Stomach (tissue), 9 donors: Measurements from ENCODE around the gene CDC16. TPM values are rescaled to one million over a fixed set of nuclear protein-coding genes. Genes with fewer than 3 reads are reported as not detected.

Experiments
- DNase-seq, 2 donors: peaks; one replicate each; pipeline versions ENCODE4 v3.0.0 to v3.0.0-alpha.2; 2013 to 2019
- H3K27ac ChIP-seq, 5 donors: fragments of 200-600 bp in 4 of 5; sonication (generic) in 4 of 5; one replicate each; pipeline ENCODE4 v1.5.1; 2013 to 2019; ENCODE audit warnings: mild to moderate bottlenecking in 1 of 5, moderate library complexity in 1 of 5
- H3K27me3 ChIP-seq, 3 donors: fragments of 200-600 bp; sonication (generic); one replicate each; pipeline ENCODE4 v1.5.1; 2017 to 2019; ENCODE audit warnings: mixed run types in 1 of 3
- H3K36me3 ChIP-seq, 4 donors: fragments of 200-600 bp; sonication (generic); 1 replicate in 3 of 4; 2 replicates in 1 of 4; pipeline ENCODE4 v1.5.1; 2016 to 2019
- H3K4me1 ChIP-seq, 4 donors: fragments of 200-600 bp; sonication (generic); one replicate each; pipeline ENCODE4 v1.5.1; 2016 to 2019
- H3K4me3 ChIP-seq, 4 donors: fragments of 200-600 bp; sonication (generic) in 3 of 4; one replicate each; pipeline ENCODE4 v1.5.1; 2016 to 2019; ENCODE audit warnings: mild to moderate bottlenecking in 1 of 4
- H3K9me3 ChIP-seq, 4 donors: fragments of 200-600 bp; sonication (generic); one replicate each; pipeline ENCODE4 v1.5.1; 2016 to 2019
- EP300 ChIP-seq: sonication (generic); formaldehyde crosslinking; IDR thresholded peaks from one replicate; pipeline ENCODE4 v1.6.1; 2017; ENCODE audit warnings: antibody characterized with exemption
- POLR2A ChIP-seq, 4 donors: fragments of 450-650 bp; IDR thresholded peaks; one replicate each; pipeline ENCODE4 v1.6.1; 2016; ENCODE audit warnings: antibody characterized with exemption in 4 of 4, control low read depth in 2 of 4, mild to moderate bottlenecking in 1 of 4, moderate library complexity in 1 of 4
- POLR2AphosphoS5 ChIP-seq, 3 donors: sonication (generic); formaldehyde crosslinking; IDR thresholded peaks; one replicate each; pipeline ENCODE4 v1.6.1; 2016; ENCODE audit warnings: antibody characterized with exemption in 3 of 3
- WGBS, 5 donors: extraction: QIAGEN DNeasy Blood & Tissue Kit in 3 of 5; methylation state at CpG; one replicate each; pipeline versions ENCODE4 v1.1.5 to v1.1.7; 2013 to 2018; 5-methylcytosine and 5-hydroxymethylcytosine counted together
- intact Hi-C: fragments of 100-400 bp; cut with DNase I; formaldehyde crosslinking; loops from one replicate; pipeline ENCODE4 v1.15.1; 2023; ENCODE audit warnings: low total_unique reads
- polyA plus RNA-seq, 3 donors: library from polyadenylated mRNA; stranded (reverse); fragments of 200-250 nt; gene quantifications; one replicate each; pipeline ENCODE4 v1.2.3, GENCODE V29; 2013
- total RNA-seq, 5 donors: library from RNA; depleted of rRNA; stranded (reverse); fragments of >200 nt; gene quantifications; one replicate each; pipeline versions ENCODE4 v1.1.0 to v1.2.3, GENCODE V29; 2014 to 2016
- TF ChIP-seq, protein P1 (sequence below), 7 experiments: fragments of 450-650 bp in 4 of 7; fragments of 200-600 bp in 3 of 7; sonication (generic) in 3 of 7; IDR thresholded peaks; one replicate each; pipeline ENCODE4 v1.5.1; 2016 to 2019; ENCODE audit warnings: antibody characterized with exemption in 7 of 7, control low read depth in 2 of 7, mild to moderate bottlenecking in 1 of 7
- donor health status: healthy with polysubstance abuse.
- donor health status: Bipolar disorder and iron deficiency.
- donor health status: healthy.

The CDC16 gene
- total and polyA plus RNA-seq, 8 donors, result 49.3 to 98.5 (median 67.0) TPM

- no peak overlapping the region for H3K27ac ChIP-seq
- DNase-seq, result no peak
- H3K4me1 ChIP-seq, result no peaks in the 10 kb centered on the region
- no peaks in the 10 kb centered on the region for H3K9me3 ChIP-seq
- H3K36me3 ChIP-seq, result peaks cover 78 to 98% (median 94%) of the 10 kb centered on the region in 4 donors
- WGBS, 5 donors, result 95 to 100% (median 95%) methylated on average over 5 of the region's 5 CpGs
- H3K4me3 ChIP-seq, result no peak overlapping the region
- TF ChIP-seq POLR2A (IDR thresholded peaks at IDR 0.05) (no peak), POLR2AphosphoS5 (IDR thresholded peaks at IDR 0.05) (no peak), EP300 (no peak)
- TF ChIP-seq, protein P1, sequence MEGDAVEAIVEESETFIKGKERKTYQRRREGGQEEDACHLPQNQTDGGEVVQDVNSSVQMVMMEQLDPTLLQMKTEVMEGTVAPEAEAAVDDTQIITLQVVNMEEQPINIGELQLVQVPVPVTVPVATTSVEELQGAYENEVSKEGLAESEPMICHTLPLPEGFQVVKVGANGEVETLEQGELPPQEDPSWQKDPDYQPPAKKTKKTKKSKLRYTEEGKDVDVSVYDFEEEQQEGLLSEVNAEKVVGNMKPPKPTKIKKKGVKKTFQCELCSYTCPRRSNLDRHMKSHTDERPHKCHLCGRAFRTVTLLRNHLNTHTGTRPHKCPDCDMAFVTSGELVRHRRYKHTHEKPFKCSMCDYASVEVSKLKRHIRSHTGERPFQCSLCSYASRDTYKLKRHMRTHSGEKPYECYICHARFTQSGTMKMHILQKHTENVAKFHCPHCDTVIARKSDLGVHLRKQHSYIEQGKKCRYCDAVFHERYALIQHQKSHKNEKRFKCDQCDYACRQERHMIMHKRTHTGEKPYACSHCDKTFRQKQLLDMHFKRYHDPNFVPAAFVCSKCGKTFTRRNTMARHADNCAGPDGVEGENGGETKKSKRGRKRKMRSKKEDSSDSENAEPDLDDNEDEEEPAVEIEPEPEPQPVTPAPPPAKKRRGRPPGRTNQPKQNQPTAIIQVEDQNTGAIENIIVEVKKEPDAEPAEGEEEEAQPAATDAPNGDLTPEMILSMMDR (IDR thresholded peaks at IDR 0.05), result no peak
- intact Hi-C loops, result no loop called here
- no peaks in the 10 kb centered on the region for H3K27me3 ChIP-seq
Measured at GRCh38 chr13:114266241-114266640, 31.5 kb downstream of the CDC16 start.

DNA sequence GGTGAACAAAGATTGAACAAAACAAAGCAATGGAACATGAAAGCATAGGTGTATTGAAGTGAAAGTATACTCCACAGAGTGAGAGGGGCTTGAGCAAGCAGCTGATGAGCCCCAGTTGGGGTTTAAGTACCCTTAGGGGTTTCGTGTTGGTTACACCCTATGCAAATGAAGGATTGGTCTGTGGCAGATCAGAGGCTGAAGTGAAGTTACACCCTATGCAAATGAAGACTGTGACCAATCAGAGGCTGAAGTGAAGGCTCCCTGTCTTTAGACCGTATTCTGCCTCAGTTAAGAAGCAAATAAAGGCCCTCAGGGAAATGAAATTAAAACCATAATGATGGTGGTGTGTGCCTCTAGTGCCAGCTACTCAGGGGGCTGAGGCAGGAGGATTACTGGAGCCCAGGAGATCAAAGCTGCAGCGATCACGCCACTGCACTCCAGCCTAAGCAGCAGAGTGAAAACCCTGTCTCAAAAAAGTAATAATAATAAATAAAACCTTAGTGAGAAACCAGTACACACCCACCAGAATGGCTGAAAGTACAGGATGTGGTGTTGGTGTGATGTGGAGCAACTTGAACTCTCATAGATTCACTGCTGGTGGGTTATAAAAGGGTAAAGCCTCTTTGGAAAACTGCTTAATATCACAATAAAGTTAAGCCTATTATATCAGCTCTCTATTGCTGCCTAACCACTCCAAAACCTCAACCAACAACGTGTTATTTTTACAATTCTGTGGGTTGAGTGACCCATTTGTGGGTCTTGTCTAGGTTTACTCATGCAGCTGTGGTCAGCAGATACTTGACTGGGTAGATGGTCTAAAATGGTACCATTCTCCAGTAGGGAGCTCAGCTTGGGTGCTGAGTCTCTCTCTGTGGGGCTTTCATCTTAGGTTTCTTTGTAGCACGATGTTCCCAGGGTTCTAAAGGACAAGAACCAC is 33.9 kb downstream of the CDC16 start:
- no peak for TF ChIP-seq EP300
- no peak for TF ChIP-seq POLR2A (IDR thresholded peaks at IDR 0.05)
- TF ChIP-seq, protein P1 (IDR thresholded peaks at IDR 0.05), result no peak
- TF ChIP-seq POLR2AphosphoS5 (IDR thresholded peaks at IDR 0.05), result no peak
- H3K27me3 ChIP-seq, result no peaks in the 10 kb centered on the region
- no peaks in the 10 kb centered on the region for H3K4me1 ChIP-seq
- no peak overlapping the region for H3K4me3 ChIP-seq
- no peaks in the 10 kb centered on the region for H3K9me3 ChIP-seq
- no peak overlapping the region for H3K27ac ChIP-seq
- DNase-seq, result no peak
- WGBS, 5 donors, result 86 to 93% (median 91%) methylated on average over 6 of the region's 6 CpGs
- intact Hi-C loops, result no loop called here
- H3K36me3 ChIP-seq, result peaks cover 75 to 98% (median 93%) of the 10 kb centered on the region in 4 donors

DNA sequence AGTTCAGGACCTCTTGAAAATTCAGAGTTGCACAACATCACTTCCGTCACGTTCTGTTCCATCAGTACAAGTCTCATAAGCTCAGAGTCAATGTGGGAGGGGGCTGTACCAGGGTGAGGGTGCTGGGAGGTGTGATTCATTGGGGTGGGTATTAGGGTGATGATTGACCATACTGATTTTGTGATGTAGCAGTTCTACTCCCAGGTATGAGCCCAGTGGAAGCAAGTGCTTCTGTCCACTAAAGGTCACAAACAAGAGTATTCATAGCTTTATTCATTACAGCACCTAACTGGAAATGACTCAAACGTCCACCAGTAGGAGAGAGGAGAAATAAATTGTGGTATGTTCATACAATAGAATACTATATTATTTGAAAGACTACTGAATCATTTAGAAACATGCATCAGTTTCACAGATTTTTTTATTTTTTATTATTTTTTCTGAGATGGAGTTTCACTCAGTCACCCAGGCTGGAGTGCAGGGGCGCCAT is 34.6 kb downstream of the CDC16 start:
- peaks cover 73 to 98% (median 93%) of the 10 kb centered on the region in 4 donors for H3K36me3 ChIP-seq
- intact Hi-C loops, result no loop called here
- 77 to 86% (median 82%) methylated on average over 4 of the region's 4 CpGs for WGBS, 5 donors
- no peaks in the 10 kb centered on the region for H3K27me3 ChIP-seq
- no peak overlapping the region for H3K4me3 ChIP-seq
- TF ChIP-seq EP300, result no peak
- no peak for TF ChIP-seq POLR2AphosphoS5 (IDR thresholded peaks at IDR 0.05)
- TF ChIP-seq POLR2A (IDR thresholded peaks at IDR 0.05), result no peak
- TF ChIP-seq, protein P1 (IDR thresholded peaks at IDR 0.05), result no peak
- no peaks in the 10 kb centered on the region for H3K4me1 ChIP-seq
- no peak overlapping the region for H3K27ac ChIP-seq
- no peaks in the 10 kb centered on the region for H3K9me3 ChIP-seq
- no peak for DNase-seq

DNA sequence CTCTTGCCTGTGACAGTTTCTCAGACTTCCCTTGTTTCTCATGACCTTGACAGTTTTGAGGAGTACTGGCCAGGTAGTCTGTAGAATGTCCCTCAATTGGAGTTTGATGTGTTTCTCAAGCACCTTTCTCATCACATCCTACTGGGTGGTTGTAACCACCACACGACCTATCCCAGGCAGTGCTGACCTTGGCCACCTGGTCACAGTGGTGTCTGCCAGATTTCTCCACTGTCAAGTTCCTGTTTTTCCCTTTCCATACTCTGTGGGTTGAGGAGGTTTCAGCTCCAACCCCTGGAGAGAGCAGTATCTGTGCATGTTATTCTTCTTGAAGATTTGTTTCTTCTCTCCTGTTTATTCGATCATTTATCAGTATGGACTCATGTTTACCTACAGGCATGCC is 38.3 kb downstream of the CDC16 start:
- no peak overlapping the region for H3K4me3 ChIP-seq
- H3K27ac ChIP-seq, result no peak overlapping the region
- 61 to 78% (median 70%) methylated on average over 2 of the region's 2 CpGs for WGBS, 5 donors
- TF ChIP-seq POLR2A (IDR thresholded peaks at IDR 0.05) (no peak), POLR2AphosphoS5 (IDR thresholded peaks at IDR 0.05) (no peak), EP300 (no peak)
- TF ChIP-seq, protein P1 (IDR thresholded peaks at IDR 0.05), result no peak
- peaks cover 38 to 94% (median 86%) of the 10 kb centered on the region in 4 donors for H3K36me3 ChIP-seq
- intact Hi-C loops, result no loop called here
- H3K9me3 ChIP-seq, result no peaks in the 10 kb centered on the region
- DNase-seq, result no peak
- H3K4me1 ChIP-seq, result peaks cover 0 to 6% (median 2%) of the 10 kb centered on the region in 4 donors
- no peaks in the 10 kb centered on the region for H3K27me3 ChIP-seq
